ENCODE measurements around the gene GLB1L2.

Gene GLB1L2

DNA sequence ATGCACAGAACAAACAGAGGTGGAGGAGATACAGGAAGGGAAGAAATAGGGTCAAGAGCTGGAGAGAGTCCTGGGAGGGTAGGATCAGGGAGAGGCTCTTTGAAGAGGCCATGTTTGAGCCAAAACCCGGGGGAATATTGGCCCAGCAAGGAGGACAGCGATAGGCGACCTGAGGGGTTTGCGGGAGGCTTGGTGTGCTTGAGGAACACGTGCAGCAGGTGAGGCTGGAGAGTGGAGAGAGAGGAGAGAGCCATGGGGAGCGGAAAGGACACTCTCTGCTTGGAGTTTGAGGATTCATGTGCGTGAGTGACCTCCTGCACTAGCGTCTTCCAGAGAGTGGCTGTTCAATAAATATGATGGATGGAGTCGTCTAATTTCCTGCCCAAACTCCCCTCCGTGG, 84.9 kb downstream of the GLB1L2 start:
- no peak overlapping the region for H2BK12ac ChIP-seq (ENCODE audit: low read length in 2 of 2)
- peaks cover 8% of the 10 kb centered on the region for H3K4me1 ChIP-seq (ENCODE audit: control insufficient read depth, insufficient read depth, low read depth, low read length)
- 71% methylated on average over 10 of the region's 10 CpGs for WGBS

DNA sequence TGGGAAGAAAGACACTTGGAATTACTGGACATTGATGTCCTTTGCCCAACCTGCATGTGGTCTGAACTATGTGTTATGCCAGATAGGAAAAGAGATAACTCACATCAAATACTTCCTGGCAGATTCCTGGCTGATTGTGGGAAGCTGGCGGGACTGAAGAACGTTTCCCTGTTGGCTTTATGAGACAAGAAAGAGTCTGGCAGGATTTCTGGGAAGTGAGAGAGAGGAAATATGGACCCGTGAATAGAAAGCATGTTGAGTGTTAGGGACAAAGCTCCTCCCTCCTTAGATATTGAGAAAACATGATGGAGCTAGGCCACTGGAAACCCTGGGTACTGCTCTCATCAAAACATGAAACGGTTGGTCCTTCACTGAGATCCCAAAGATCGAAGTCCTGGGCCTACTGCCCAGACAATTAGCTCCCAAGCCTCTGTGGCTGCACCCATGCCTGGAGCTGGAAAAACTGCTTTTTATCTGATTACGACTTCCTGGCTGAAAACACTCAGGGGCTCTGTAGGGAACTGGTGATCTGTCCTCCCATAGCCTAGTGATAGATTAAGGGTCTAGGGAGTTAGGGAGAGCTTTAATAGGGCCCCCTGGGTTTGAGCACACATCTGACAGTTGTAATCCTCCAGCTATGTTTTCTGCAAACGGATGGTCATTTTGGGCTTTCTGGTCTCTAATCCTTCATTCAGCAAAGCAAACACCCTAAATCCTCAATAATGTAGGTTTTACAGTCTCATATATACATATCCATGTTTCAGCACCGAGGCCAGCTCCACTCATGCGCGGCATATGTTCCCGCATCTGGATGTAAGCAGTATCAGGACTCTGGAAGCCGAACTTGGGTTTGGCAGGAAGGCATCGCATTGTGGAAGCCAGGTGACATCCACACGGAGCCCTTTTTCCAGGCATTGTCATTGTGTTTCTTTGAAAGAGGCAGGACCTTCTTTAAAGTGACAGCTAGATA, 86.4 kb downstream of the GLB1L2 start:
- H2BK12ac ChIP-seq (ENCODE audit: low read length in 2 of 2), result no peak overlapping the region
- WGBS, result 61% methylated on average over 14 of the region's 14 CpGs
- H3K27me3 ChIP-seq (ENCODE audit: control insufficient read depth in 1 of 2, insufficient read depth in 1 of 2, low read length in 2 of 2), result peaks cover 25 to 47% of the 10 kb centered on the region in 2 experiments
- no peak overlapping the region for H3K4me3 ChIP-seq (ENCODE audit: insufficient read depth in 1 of 2, low read depth in 1 of 2, low read length in 2 of 2)
- no peak overlapping the region for H3K18ac ChIP-seq (ENCODE audit: low read depth in 1 of 2, low read length in 2 of 2)
- no peaks in the 10 kb centered on the region for H3K79me1 ChIP-seq (replicated peaks; ENCODE audit: low read length, poor library complexity, severe bottlenecking)
- H4K8ac ChIP-seq (ENCODE audit: low read length), result no peak overlapping the region
- H4K91ac ChIP-seq (ENCODE audit: low read length), result no peak overlapping the region
- no peak overlapping the region for H3K4ac ChIP-seq (ENCODE audit: low read depth in 1 of 2, low read length in 2 of 2)
- H2AFZ ChIP-seq (ENCODE audit: low read depth, low read length), result no peak overlapping the region
- no peak overlapping the region for H3K23ac ChIP-seq (ENCODE audit: low read length in 2 of 2)
- peaks cover under 1% of the 10 kb centered on the region for H3K4me1 ChIP-seq (ENCODE audit: control insufficient read depth, insufficient read depth, low read depth, low read length)
- no peak overlapping the region for H3K4me2 ChIP-seq (ENCODE audit: low read length, poor library complexity, severe bottlenecking)
- no peak overlapping the region for H2BK120ac ChIP-seq (ENCODE audit: low read depth, low read length)
- no peak overlapping the region for H3K27ac ChIP-seq (ENCODE audit: low read length, poor library complexity, severe bottlenecking)
- no peak overlapping the region for H2BK15ac ChIP-seq (ENCODE audit: low read depth, poor library complexity, severe bottlenecking)
- no peaks in the 10 kb centered on the region for H3K9me3 ChIP-seq (ENCODE audit: control insufficient read depth, low read length)
- no peak overlapping the region for H2BK5ac ChIP-seq (ENCODE audit: low read depth, low read length, poor library complexity, severe bottlenecking)
- H3K36me3 ChIP-seq (ENCODE audit: control insufficient read depth in 1 of 2, insufficient read depth in 2 of 2, low read depth in 1 of 2, low read length in 2 of 2), result no peaks in the 10 kb centered on the region
- no peak overlapping the region for H2AK5ac ChIP-seq (ENCODE audit: low read length, severe bottlenecking)
- DNase-seq, result no peak
- H3K9ac ChIP-seq (ENCODE audit: low read length), result no peak overlapping the region
- no peak overlapping the region for H3K14ac ChIP-seq (ENCODE audit: low read length in 2 of 2)

More for the DNA sequence above, 84.9 kb downstream of the GLB1L2 start:
- Histone ChIP-seq H3K9ac (ENCODE audit: low read length) (no peak overlapping the region), H3K4ac (ENCODE audit: low read depth in 1 of 2, low read length in 2 of 2) (no peak overlapping the region), H3K27me3 (ENCODE audit: control insufficient read depth in 1 of 2, insufficient read depth in 1 of 2, low read length in 2 of 2) (peaks cover 30 to 45% of the 10 kb centered on the region in 2 experiments), H2AFZ (ENCODE audit: low read depth, low read length) (no peak overlapping the region), H3K23ac (ENCODE audit: low read length in 2 of 2) (no peak overlapping the region), H2AK5ac (ENCODE audit: low read length, severe bottlenecking) (no peak overlapping the region), H3K79me1 (replicated peaks; ENCODE audit: low read length, poor library complexity, severe bottlenecking) (no peaks in the 10 kb centered on the region), H4K8ac (ENCODE audit: low read length) (no peak overlapping the region), H3K36me3 (ENCODE audit: control insufficient read depth in 1 of 2, insufficient read depth in 2 of 2, low read depth in 1 of 2, low read length in 2 of 2) (no peaks in the 10 kb centered on the region), H3K4me3 (ENCODE audit: insufficient read depth in 1 of 2, low read depth in 1 of 2, low read length in 2 of 2) (no peak overlapping the region), H3K9me3 (ENCODE audit: control insufficient read depth, low read length) (no peaks in the 10 kb centered on the region), H3K27ac (ENCODE audit: low read length, poor library complexity, severe bottlenecking) (no peak overlapping the region), H2BK120ac (ENCODE audit: low read depth, low read length) (no peak overlapping the region), H2BK5ac (ENCODE audit: low read depth, low read length, poor library complexity, severe bottlenecking) (no peak overlapping the region), H3K4me2 (ENCODE audit: low read length, poor library complexity, severe bottlenecking) (no peak overlapping the region), H3K14ac (ENCODE audit: low read length in 2 of 2) (no peak overlapping the region), H4K91ac (ENCODE audit: low read length) (no peak overlapping the region), H3K18ac (ENCODE audit: low read depth in 1 of 2, low read length in 2 of 2) (no peak overlapping the region), H2BK15ac (ENCODE audit: low read depth, poor library complexity, severe bottlenecking) (no peak overlapping the region)
- no peak for DNase-seq

DNA sequence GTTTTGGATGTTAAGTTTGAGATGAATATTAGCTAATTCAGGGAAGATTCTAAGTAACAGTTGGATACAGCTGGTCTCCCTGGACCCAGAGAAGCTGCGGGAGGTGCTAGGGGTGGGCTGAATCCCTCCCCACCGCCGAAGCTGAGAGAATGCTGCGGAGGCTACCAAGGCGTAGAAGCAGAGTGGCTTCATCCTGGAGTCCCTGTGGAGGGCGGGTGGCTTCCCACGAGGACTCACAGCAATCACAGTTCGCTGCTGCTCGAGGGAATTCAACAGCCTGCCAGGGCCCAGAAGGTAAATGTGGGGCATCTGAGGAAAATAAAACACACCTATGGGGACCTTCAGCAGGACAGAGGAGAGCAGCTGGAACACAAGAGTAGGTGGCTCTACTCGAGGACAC, 91.3 kb downstream of the GLB1L2 start:
- Histone ChIP-seq H4K91ac (ENCODE audit: low read length) (no peak overlapping the region), H2BK15ac (ENCODE audit: low read depth, poor library complexity, severe bottlenecking) (no peak overlapping the region), H2BK5ac (ENCODE audit: low read depth, low read length, poor library complexity, severe bottlenecking) (no peak overlapping the region), H3K79me1 (replicated peaks; ENCODE audit: low read length, poor library complexity, severe bottlenecking) (no peaks in the 10 kb centered on the region), H2BK12ac (ENCODE audit: low read length in 2 of 2) (no peak overlapping the region), H3K9ac (ENCODE audit: low read length) (no peak overlapping the region), H3K27me3 (ENCODE audit: control insufficient read depth in 1 of 2, insufficient read depth in 1 of 2, low read length in 2 of 2) (peaks cover 0 to 12% of the 10 kb centered on the region in 2 experiments), H3K27ac (ENCODE audit: low read length, poor library complexity, severe bottlenecking) (no peak overlapping the region), H2AK5ac (ENCODE audit: low read length, severe bottlenecking) (no peak overlapping the region), H3K9me3 (ENCODE audit: control insufficient read depth, low read length) (no peaks in the 10 kb centered on the region), H3K4me3 (ENCODE audit: insufficient read depth in 1 of 2, low read depth in 1 of 2, low read length in 2 of 2) (no peak overlapping the region), H3K14ac (ENCODE audit: low read length in 2 of 2) (no peak overlapping the region), H3K18ac (ENCODE audit: low read depth in 1 of 2, low read length in 2 of 2) (no peak overlapping the region), H2AFZ (ENCODE audit: low read depth, low read length) (no peak overlapping the region), H3K36me3 (ENCODE audit: control insufficient read depth in 1 of 2, insufficient read depth in 2 of 2, low read depth in 1 of 2, low read length in 2 of 2) (no peaks in the 10 kb centered on the region), H3K4me1 (ENCODE audit: control insufficient read depth, insufficient read depth, low read depth, low read length) (no peaks in the 10 kb centered on the region), H3K23ac (ENCODE audit: low read length in 2 of 2) (no peak overlapping the region), H2BK120ac (ENCODE audit: low read depth, low read length) (no peak overlapping the region), H3K4me2 (ENCODE audit: low read length, poor library complexity, severe bottlenecking) (no peak overlapping the region), H4K8ac (ENCODE audit: low read length) (no peak overlapping the region), H3K4ac (ENCODE audit: low read depth in 1 of 2, low read length in 2 of 2) (no peak overlapping the region)
- 79% methylated on average over 10 of the region's 10 CpGs for WGBS
- no peak for DNase-seq

DNA sequence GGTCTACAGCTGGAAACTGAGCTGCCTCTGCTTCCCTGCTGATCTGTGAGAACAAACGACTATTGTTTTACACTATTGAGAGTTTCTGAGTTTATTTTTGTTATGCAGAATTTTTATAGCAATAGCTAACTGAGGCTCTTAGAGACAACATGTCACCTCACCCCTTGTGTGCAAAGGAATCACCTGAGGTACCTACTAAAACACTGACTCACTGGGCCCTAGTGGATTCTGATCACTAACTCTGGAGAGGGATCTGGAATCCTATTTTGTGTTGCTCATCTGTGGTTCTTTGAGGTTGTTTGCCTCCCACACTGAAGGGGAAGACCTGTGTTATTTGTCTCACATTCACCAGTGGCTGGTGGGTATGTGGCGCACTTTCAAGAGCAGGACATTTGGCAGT, 93.6 kb downstream of the GLB1L2 start:
- WGBS, result 75% methylated on average over 1 of the region's 2 CpGs
- no peak overlapping the region for H3K4me2 ChIP-seq (ENCODE audit: low read length, poor library complexity, severe bottlenecking)
- no peak overlapping the region for H3K4me3 ChIP-seq (ENCODE audit: insufficient read depth in 1 of 2, low read depth in 1 of 2, low read length in 2 of 2)
- no peak overlapping the region for H2BK12ac ChIP-seq (ENCODE audit: low read length in 2 of 2)
- no peaks in the 10 kb centered on the region for H3K79me1 ChIP-seq (replicated peaks; ENCODE audit: low read length, poor library complexity, severe bottlenecking)
- no peak overlapping the region for H2BK120ac ChIP-seq (ENCODE audit: low read depth, low read length)
- peaks cover 0 to 12% of the 10 kb centered on the region in 2 experiments for H3K27me3 ChIP-seq (ENCODE audit: control insufficient read depth in 1 of 2, insufficient read depth in 1 of 2, low read length in 2 of 2)
- H3K14ac ChIP-seq (ENCODE audit: low read length in 2 of 2), result no peak overlapping the region
- H4K91ac ChIP-seq (ENCODE audit: low read length), result no peak overlapping the region
- H3K9me3 ChIP-seq (ENCODE audit: control insufficient read depth, low read length), result no peaks in the 10 kb centered on the region
- no peak overlapping the region for H3K27ac ChIP-seq (ENCODE audit: low read length, poor library complexity, severe bottlenecking)
- no peaks in the 10 kb centered on the region for H3K4me1 ChIP-seq (ENCODE audit: control insufficient read depth, insufficient read depth, low read depth, low read length)
- H3K4ac ChIP-seq (ENCODE audit: low read depth in 1 of 2, low read length in 2 of 2), result no peak overlapping the region
- DNase-seq, result no peak
- no peak overlapping the region for H2BK15ac ChIP-seq (ENCODE audit: low read depth, poor library complexity, severe bottlenecking)
- H2AFZ ChIP-seq (ENCODE audit: low read depth, low read length), result no peak overlapping the region
- H4K8ac ChIP-seq (ENCODE audit: low read length), result no peak overlapping the region
- H3K23ac ChIP-seq (ENCODE audit: low read length in 2 of 2), result no peak overlapping the region
- H3K36me3 ChIP-seq (ENCODE audit: control insufficient read depth in 1 of 2, insufficient read depth in 2 of 2, low read depth in 1 of 2, low read length in 2 of 2), result no peaks in the 10 kb centered on the region
- H2AK5ac ChIP-seq (ENCODE audit: low read length, severe bottlenecking), result no peak overlapping the region
- no peak overlapping the region for H3K9ac ChIP-seq (ENCODE audit: low read length)
- no peak overlapping the region for H2BK5ac ChIP-seq (ENCODE audit: low read depth, low read length, poor library complexity, severe bottlenecking)
- no peak overlapping the region for H3K18ac ChIP-seq (ENCODE audit: low read depth in 1 of 2, low read length in 2 of 2)

Data from mesenchymal stem cell (in vitro differentiated cells and primary cell).